WTC11 (cell line): ENCODE data around the gene ADAMTS9.

Experiments used
- ERG ChIP-seq: fragments of 250-450 bp; sonication (Bioruptor Pico); IDR thresholded peaks from 2 replicates; pipeline ENCODE4 v1.8.0; 2021; ENCODE audit warnings: mild to moderate bottlenecking
- FOXJ3 ChIP-seq: sonication (generic); formaldehyde crosslinking; IDR thresholded peaks from 2 replicates; pipeline ENCODE4 v1.9.0; 2021; ENCODE audit warnings: missing genetic modification reagents, mild to moderate bottlenecking, borderline replicate concordance
- FOXP4 ChIP-seq: sonication (generic); formaldehyde crosslinking; IDR thresholded peaks from 2 replicates; pipeline ENCODE4 v1.8.0; 2022; ENCODE audit warnings: mild to moderate bottlenecking, missing genetic modification reagents
- MAX ChIP-seq: sonication (generic); formaldehyde crosslinking; IDR thresholded peaks from 2 replicates; pipeline ENCODE4 v1.8.0; 2022; ENCODE audit warnings: mild to moderate bottlenecking, missing genetic modification reagents

GRCh38 chr3:64681015-64681414 lies 6.8 kb downstream of the ADAMTS9 start:
- TF ChIP-seq MAX (CRISPR knock-in tag) (no peak), ERG (CRISPR knock-in tag) (no peak), FOXJ3 (CRISPR knock-in tag) (no peak), FOXP4 (no peak)
